Posterior vena cava (tissue), 2 donors: ENCODE results near the gene HHLA2. TPM values are rescaled to one million over a fixed set of nuclear protein-coding genes. Genes with fewer than 3 reads are reported as not detected.

Experiments used
- DNase-seq: peaks from one replicate; pipeline ENCODE4 v3.0.0-alpha.2; 2020; ENCODE audit warnings: low spot score
- intact Hi-C, 2 donors: fragments of 100-400 bp; cut with DNase I; formaldehyde crosslinking; loops; one replicate each; pipeline versions ENCODE4 v1.14.1 to v1.14.2; 2022 to 2023
- total RNA-seq, 2 donors: library from RNA; stranded (reverse); fragmentation: NEBNext Ultra II Directional; extraction: Animal tissue kit (Norgen Biotek cat#: 25700); gene quantifications; one replicate each; pipeline ENCODE4 v1.2.1, GENCODE V29; 2021
- donor health status: DM: yes; HTN: yes; CAD: no.
- donor health status: DM: yes; HTN: yes; CAD: no.

HHLA2 gene
- total RNA-seq, 2 donors from 2014 or later: not detected

GRCh38 chr3:108381529-108382140 lies 85.3 kb downstream of the HHLA2 start:
- DNase-seq: no peak
- intact Hi-C loops: loop anchor here in 1 of 2 donors (1.0 kb wide), 1 partner anchor 38 kb away; no protein-coding TSS in a partner anchor

- no peak for DNase-seq
- intact Hi-C loops: no loop called here
Observed at GRCh38 chr3:108383306-108383705, 87.0 kb downstream of the HHLA2 start.

- no peak for DNase-seq
- intact Hi-C loops: no loop called here
Observed at GRCh38 chr3:108387063-108387462, 90.7 kb downstream of the HHLA2 start.

GRCh38 chr3:108388136-108389132 lies 92.1 kb downstream of the HHLA2 start:
- intact Hi-C loops: no loop called here
- no peak for DNase-seq

- no peak for DNase-seq
- intact Hi-C loops: no loop called here
Observed at GRCh38 chr3:108389372-108389771, 93.0 kb downstream of the HHLA2 start.

GRCh38 chr3:108391917-108392593 lies 95.7 kb downstream of the HHLA2 start:
- intact Hi-C loops: no loop called here
- DNase-seq: no peak

GRCh38 chr3:108393128-108393900 lies 97.0 kb downstream of the HHLA2 start:
- DNase-seq: no peak
- intact Hi-C loops: no loop called here

GRCh38 chr3:108394016-108394415 lies 97.7 kb downstream of the HHLA2 start:
- intact Hi-C loops: no loop called here
- no peak for DNase-seq

- no peak for DNase-seq
- intact Hi-C loops: no loop called here
Observed at GRCh38 chr3:108394563-108394962, 98.2 kb downstream of the HHLA2 start.

- intact Hi-C loops: no loop called here
- no peak for DNase-seq
Observed at GRCh38 chr3:108396336-108396735, 100.0 kb downstream of the HHLA2 start.

GRCh38 chr3:108398510-108398909 lies 102.2 kb downstream of the HHLA2 start:
- intact Hi-C loops: no loop called here
- no peak for DNase-seq

- intact Hi-C loops: no loop called here
- DNase-seq: no peak
Observed at GRCh38 chr3:108401836-108402235, 105.5 kb downstream of the HHLA2 start.

- no peak for DNase-seq
- intact Hi-C loops: no loop called here
Observed at GRCh38 chr3:108403198-108403597, 106.8 kb downstream of the HHLA2 start.

GRCh38 chr3:108403686-108404345 lies 107.5 kb downstream of the HHLA2 start:
- no peak for DNase-seq
- intact Hi-C loops: no loop called here

GRCh38 chr3:108404368-108404767 lies 108.0 kb downstream of the HHLA2 start:
- intact Hi-C loops: no loop called here
- DNase-seq: no peak

GRCh38 chr3:108406063-108406660 lies 109.8 kb downstream of the HHLA2 start:
- intact Hi-C loops: no loop called here

GRCh38 chr3:108406661-108407206 lies 110.4 kb downstream of the HHLA2 start:
- intact Hi-C loops: no loop called here
- DNase-seq: no peak

More at GRCh38 chr3:108406063-108406660, 109.8 kb downstream of the HHLA2 start:
- no peak for DNase-seq

- no peak for DNase-seq
- intact Hi-C loops: no loop called here
Observed at GRCh38 chr3:108407886-108408285, 111.5 kb downstream of the HHLA2 start.
